ENCODE results near the gene RGS2. TPM values are rescaled to one million over a fixed set of nuclear protein-coding genes. Genes with fewer than 3 reads are reported as not detected.

The RGS2 gene
- polyA plus RNA-seq, 1 of the 3 experiments (the other 2 are of a cell fraction) = 47.1 TPM

DNA sequence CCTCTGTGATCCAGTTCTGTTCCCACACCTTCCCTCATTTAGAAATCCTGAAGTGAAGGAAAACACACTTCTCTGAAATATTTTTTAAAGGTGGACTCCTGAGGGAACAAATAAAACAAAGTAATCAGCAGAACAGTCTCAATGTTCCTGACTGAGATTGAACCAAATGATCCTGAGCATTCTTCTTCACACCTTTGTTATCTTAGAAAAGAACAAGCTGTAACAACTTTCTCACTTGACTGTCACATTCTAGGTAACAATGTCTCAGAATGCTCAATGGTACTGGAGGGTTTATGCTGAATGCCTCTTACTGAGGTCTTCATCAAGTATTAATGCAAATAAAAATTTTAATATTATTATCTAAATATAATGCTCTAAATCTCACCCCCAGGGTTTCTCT is 40.4 kb upstream of the RGS2 start:
- Histone ChIP-seq H3K79me2 (ENCODE audit: insufficient read depth) (no peaks in the 10 kb centered on the region), H3K27me3 (ENCODE audit: insufficient read depth) (no peaks in the 10 kb centered on the region), H2AFZ (ENCODE audit: low read depth) (no peak overlapping the region), H3K4me3 (ENCODE audit: low read depth in 2 of 2, low read length in 1 of 2) (no peak overlapping the region), H3K4me2 (no peak overlapping the region), H4K20me1 (ENCODE audit: insufficient read depth) (no peaks in the 10 kb centered on the region), H3K9ac (no peak overlapping the region), H3K9me2 (no peaks in the 10 kb centered on the region), H3F3A (replicated peaks; ENCODE audit: insufficient read depth) (peaks cover 11% of the 10 kb centered on the region), H3K27ac (ENCODE audit: low read depth in 2 of 2, low read length in 1 of 2) (no peak overlapping the region), H3K36me3 (replicated peaks in 1 of 2; ENCODE audit: control insufficient read depth in 1 of 2, insufficient read depth in 2 of 2, low read length in 1 of 2) (no peaks in the 10 kb centered on the region), H3K4me1 (ENCODE audit: control insufficient read depth in 1 of 2, insufficient read depth in 2 of 2, low read depth in 1 of 2, low read length in 1 of 2) (peaks cover under 1 to 4% of the 10 kb centered on the region in 2 experiments; a peak in 2 of 4 replicates), H3K9me3 (no peaks in the 10 kb centered on the region)
- ChIA-PET POLR2A (no interaction called here), CTCF (interaction anchor here (1.0 kb wide), 1 partner anchor 34 kb away, joined by 3 read pairs; no protein-coding TSS in a partner anchor)
- TF ChIP-seq, protein P1, sequence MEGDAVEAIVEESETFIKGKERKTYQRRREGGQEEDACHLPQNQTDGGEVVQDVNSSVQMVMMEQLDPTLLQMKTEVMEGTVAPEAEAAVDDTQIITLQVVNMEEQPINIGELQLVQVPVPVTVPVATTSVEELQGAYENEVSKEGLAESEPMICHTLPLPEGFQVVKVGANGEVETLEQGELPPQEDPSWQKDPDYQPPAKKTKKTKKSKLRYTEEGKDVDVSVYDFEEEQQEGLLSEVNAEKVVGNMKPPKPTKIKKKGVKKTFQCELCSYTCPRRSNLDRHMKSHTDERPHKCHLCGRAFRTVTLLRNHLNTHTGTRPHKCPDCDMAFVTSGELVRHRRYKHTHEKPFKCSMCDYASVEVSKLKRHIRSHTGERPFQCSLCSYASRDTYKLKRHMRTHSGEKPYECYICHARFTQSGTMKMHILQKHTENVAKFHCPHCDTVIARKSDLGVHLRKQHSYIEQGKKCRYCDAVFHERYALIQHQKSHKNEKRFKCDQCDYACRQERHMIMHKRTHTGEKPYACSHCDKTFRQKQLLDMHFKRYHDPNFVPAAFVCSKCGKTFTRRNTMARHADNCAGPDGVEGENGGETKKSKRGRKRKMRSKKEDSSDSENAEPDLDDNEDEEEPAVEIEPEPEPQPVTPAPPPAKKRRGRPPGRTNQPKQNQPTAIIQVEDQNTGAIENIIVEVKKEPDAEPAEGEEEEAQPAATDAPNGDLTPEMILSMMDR (IDR thresholded peaks at IDR 0.05) = no peak
- no peak for TF ChIP-seq SIN3A (IDR thresholded peaks at IDR 0.05; ENCODE audit: borderline replicate concordance, low read depth, low read length)
- TF ChIP-seq NFIC (IDR thresholded peaks at IDR 0.05; ENCODE audit: borderline replicate concordance) = no peak
- TF ChIP-seq EZH2phosphoT487 (IDR thresholded peaks at IDR 0.05; ENCODE audit: borderline replicate concordance, low read depth) = no peak
- TF ChIP-seq YY1 (IDR thresholded peaks at IDR 0.05; ENCODE audit: low read depth) = no peak
- TF ChIP-seq, protein P2, sequence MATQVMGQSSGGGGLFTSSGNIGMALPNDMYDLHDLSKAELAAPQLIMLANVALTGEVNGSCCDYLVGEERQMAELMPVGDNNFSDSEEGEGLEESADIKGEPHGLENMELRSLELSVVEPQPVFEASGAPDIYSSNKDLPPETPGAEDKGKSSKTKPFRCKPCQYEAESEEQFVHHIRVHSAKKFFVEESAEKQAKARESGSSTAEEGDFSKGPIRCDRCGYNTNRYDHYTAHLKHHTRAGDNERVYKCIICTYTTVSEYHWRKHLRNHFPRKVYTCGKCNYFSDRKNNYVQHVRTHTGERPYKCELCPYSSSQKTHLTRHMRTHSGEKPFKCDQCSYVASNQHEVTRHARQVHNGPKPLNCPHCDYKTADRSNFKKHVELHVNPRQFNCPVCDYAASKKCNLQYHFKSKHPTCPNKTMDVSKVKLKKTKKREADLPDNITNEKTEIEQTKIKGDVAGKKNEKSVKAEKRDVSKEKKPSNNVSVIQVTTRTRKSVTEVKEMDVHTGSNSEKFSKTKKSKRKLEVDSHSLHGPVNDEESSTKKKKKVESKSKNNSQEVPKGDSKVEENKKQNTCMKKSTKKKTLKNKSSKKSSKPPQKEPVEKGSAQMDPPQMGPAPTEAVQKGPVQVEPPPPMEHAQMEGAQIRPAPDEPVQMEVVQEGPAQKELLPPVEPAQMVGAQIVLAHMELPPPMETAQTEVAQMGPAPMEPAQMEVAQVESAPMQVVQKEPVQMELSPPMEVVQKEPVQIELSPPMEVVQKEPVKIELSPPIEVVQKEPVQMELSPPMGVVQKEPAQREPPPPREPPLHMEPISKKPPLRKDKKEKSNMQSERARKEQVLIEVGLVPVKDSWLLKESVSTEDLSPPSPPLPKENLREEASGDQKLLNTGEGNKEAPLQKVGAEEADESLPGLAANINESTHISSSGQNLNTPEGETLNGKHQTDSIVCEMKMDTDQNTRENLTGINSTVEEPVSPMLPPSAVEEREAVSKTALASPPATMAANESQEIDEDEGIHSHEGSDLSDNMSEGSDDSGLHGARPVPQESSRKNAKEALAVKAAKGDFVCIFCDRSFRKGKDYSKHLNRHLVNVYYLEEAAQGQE (IDR thresholded peaks at IDR 0.05; ENCODE audit: low read depth, low read length) = no peak
- no peak for TF ChIP-seq MXI1 (IDR thresholded peaks at IDR 0.05; ENCODE audit: low read depth, low read length)
- TF ChIP-seq SMC3 (IDR thresholded peaks at IDR 0.05; ENCODE audit: low read depth, low read length) = no peak
- no peak for TF ChIP-seq RAD21 (IDR thresholded peaks at IDR 0.05; ENCODE audit: low read length)
- no peak for TF ChIP-seq MEF2A (IDR thresholded peaks at IDR 0.05; ENCODE audit: borderline replicate concordance, low read depth)
- no peak for TF ChIP-seq GABPA (IDR thresholded peaks at IDR 0.05; ENCODE audit: low read depth)
- no peak for TF ChIP-seq NRF1 (IDR thresholded peaks at IDR 0.05; ENCODE audit: low read depth, low read length)
- TF ChIP-seq TEAD4 (IDR thresholded peaks at IDR 0.05; ENCODE audit: borderline replicate concordance, insufficient read depth) = no peak
- TF ChIP-seq FOSL2 (IDR thresholded peaks at IDR 0.05; ENCODE audit: borderline replicate concordance, low read depth) = no peak
- TF ChIP-seq, protein P3, sequence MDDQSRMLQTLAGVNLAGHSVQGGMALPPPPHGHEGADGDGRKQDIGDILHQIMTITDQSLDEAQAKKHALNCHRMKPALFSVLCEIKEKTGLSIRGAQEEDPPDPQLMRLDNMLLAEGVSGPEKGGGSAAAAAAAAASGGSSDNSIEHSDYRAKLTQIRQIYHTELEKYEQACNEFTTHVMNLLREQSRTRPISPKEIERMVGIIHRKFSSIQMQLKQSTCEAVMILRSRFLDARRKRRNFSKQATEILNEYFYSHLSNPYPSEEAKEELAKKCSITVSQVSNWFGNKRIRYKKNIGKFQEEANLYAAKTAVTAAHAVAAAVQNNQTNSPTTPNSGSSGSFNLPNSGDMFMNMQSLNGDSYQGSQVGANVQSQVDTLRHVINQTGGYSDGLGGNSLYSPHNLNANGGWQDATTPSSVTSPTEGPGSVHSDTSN (IDR thresholded peaks at IDR 0.05) = no peak
- no peak for TF ChIP-seq EP300 (IDR thresholded peaks at IDR 0.05; ENCODE audit: borderline replicate concordance in 1 of 2, low read depth in 1 of 2, low read length in 1 of 2)
- TF ChIP-seq GATA2 (CRISPR knock-in tag; IDR thresholded peaks at IDR 0.05) = no peak
- TF ChIP-seq TAF1 (IDR thresholded peaks at IDR 0.05; ENCODE audit: borderline replicate concordance, low read depth, low read length) = no peak
- TF ChIP-seq, protein P4, sequence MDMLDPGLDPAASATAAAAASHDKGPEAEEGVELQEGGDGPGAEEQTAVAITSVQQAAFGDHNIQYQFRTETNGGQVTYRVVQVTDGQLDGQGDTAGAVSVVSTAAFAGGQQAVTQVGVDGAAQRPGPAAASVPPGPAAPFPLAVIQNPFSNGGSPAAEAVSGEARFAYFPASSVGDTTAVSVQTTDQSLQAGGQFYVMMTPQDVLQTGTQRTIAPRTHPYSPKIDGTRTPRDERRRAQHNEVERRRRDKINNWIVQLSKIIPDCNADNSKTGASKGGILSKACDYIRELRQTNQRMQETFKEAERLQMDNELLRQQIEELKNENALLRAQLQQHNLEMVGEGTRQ (IDR thresholded peaks at IDR 0.05; ENCODE audit: borderline replicate concordance, low read depth, low read length) = no peak
- TF ChIP-seq POLR2AphosphoS5 (IDR thresholded peaks at IDR 0.05; ENCODE audit: low read depth, low read length) = no peak
- no peak for DNase-seq
